SIG-M5 treated with dmso at 0.1 percent for 504 hours (cell line): ENCODE measurements around the gene ATG7.
"Not testable (repeated sequence)": the region's sequence is repeated elsewhere in the genome, so short reads cannot be mapped to it uniquely, and the experiment has no call there.

Experiments used
- DNase-seq: peaks from one replicate; lab custom pipeline; 2025; ENCODE audit not compliant: unreplicated experiment; lab: John Stamatoyannopoulos, UW

ATG7 gene

GRCh38 chr3:11563159-11563864 lies 291.1 kb downstream of the ATG7 start:
- no peak for DNase-seq

GRCh38 chr3:11563865-11564185 lies 291.6 kb downstream of the ATG7 start:
- DNase-seq = no peak

- no peak for DNase-seq
Observed at GRCh38 chr3:11564577-11565001, 292.4 kb downstream of the ATG7 start.

- no peak for DNase-seq
Observed at GRCh38 chr3:11565072-11565471, 292.9 kb downstream of the ATG7 start.

- DNase-seq = no peak
Observed at GRCh38 chr3:11565492-11565891, 293.3 kb downstream of the ATG7 start.

GRCh38 chr3:11565932-11566331 lies 293.7 kb downstream of the ATG7 start:
- DNase-seq = no peak

GRCh38 chr3:11566478-11566877 lies 294.3 kb downstream of the ATG7 start:
- no peak for DNase-seq

- DNase-seq = no peak
Observed at GRCh38 chr3:11566916-11567315, 294.7 kb downstream of the ATG7 start.

GRCh38 chr3:11567516-11568467 lies 295.6 kb downstream of the ATG7 start:
- DNase-seq = no peak

- no peak for DNase-seq
Observed at GRCh38 chr3:11568503-11569155, 296.4 kb downstream of the ATG7 start.

GRCh38 chr3:11569156-11569741 lies 297.1 kb downstream of the ATG7 start:
- DNase-seq = no peak

GRCh38 chr3:11570251-11570650 lies 298.1 kb downstream of the ATG7 start:
- DNase-seq = no peak

- DNase-seq = no peak
Observed at GRCh38 chr3:11570789-11571495, 298.7 kb downstream of the ATG7 start.

- DNase-seq = not testable (repeated sequence)
Observed at GRCh38 chr3:11572660-11573059, 300.5 kb downstream of the ATG7 start.

- DNase-seq = no peak
Observed at GRCh38 chr3:11574981-11575669, 302.9 kb downstream of the ATG7 start.

GRCh38 chr3:11575677-11576076 lies 303.5 kb downstream of the ATG7 start:
- no peak for DNase-seq

- no peak for DNase-seq
Observed at GRCh38 chr3:11576453-11576852, 304.3 kb downstream of the ATG7 start.

GRCh38 chr3:11578169-11578568 lies 306.0 kb downstream of the ATG7 start:
- no peak for DNase-seq

- DNase-seq = no peak
Observed at GRCh38 chr3:11580645-11581044, 308.4 kb downstream of the ATG7 start.
